Gastrocnemius medialis (tissue), 4 donors: ENCODE data around the gene KIF11.

Experiments used
- CTCF ChIP-seq, 5 experiments: fragments of 450-650 bp in 3 of 5; fragments of 200-600 bp in 2 of 5; sonication (generic) in 2 of 5; IDR thresholded peaks in 4 of 5; conservative IDR thresholded peaks in 1 of 5; 1 replicate in 4 of 5; 2 replicates in 1 of 5; pipeline ENCODE4 v1.5.1; 2016 to 2019; ENCODE audit warnings: antibody characterized with exemption in 5 of 5, mild to moderate bottlenecking in 3 of 5, moderate library complexity in 3 of 5
- POLR2A ChIP-seq, 2 donors: fragments of 450-650 bp; IDR thresholded peaks; one replicate each; pipeline ENCODE4 v1.6.1; 2017; ENCODE audit warnings: antibody characterized with exemption in 2 of 2, mild to moderate bottlenecking in 2 of 2, moderate library complexity in 2 of 2

DNA sequence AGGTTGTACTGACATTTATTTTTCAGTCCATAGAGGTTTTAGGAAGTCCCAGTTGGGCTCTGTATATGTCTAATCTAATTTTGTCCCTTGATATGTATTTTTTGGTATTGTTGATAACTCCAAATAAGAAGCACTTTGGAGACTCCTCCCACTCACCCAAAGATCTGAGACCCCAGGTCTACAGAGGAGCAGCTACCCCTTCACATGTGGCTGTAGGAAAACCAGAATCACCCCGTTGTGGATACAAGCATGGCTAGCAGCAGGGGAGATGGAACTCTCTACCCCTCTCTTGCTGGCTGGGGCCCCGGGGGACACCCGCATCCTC, 106.2 kb downstream of the KIF11 start:
- no peak for TF ChIP-seq POLR2A (IDR thresholded peaks at IDR 0.05)
- no peak for TF ChIP-seq CTCF (IDR thresholded peaks at IDR 0.05 in 4 of 5, conservative IDR thresholded peaks at IDR 0.05 in 1 of 5)
